Left colon (tissue), 2 donors: ENCODE data around the gene P3H2. TPM values are rescaled to one million over a fixed set of nuclear protein-coding genes. Genes with fewer than 3 reads are reported as not detected.
A peak's percentile ranks its signal among the peaks of the same experiment; 100 is the strongest.
"Not testable (repeated sequence)": the region's sequence is repeated elsewhere in the genome, so short reads cannot be mapped to it uniquely, and the experiment has no call there.

Experiments used
- ATAC-seq: fragments of 200-7000 bp; cut with Tn5 transposase; one replicate; pipeline ENCODE4 v1.9.1; 2020; ENCODE audit warnings: mild to moderate bottlenecking, moderate library complexity
- DNase-seq, 2 donors: peaks; one replicate each; pipeline ENCODE4 v3.0.0-alpha.2; 2020
- intact Hi-C, 2 donors: fragments of 100-400 bp; cut with DNase I in 1 of 2; cut with micrococcal nuclease in 1 of 2; formaldehyde crosslinking; loops; one replicate each; pipeline versions ENCODE4 v1.11.2 to v1.14.0; 2022; cut with DNase I, micrococcal nuclease
- total RNA-seq, 2 donors: library from RNA; stranded (reverse); fragmentation: NEBNext Ultra II Directional; extraction: Animal tissue kit (Norgen Biotek cat#: 25700); gene quantifications; one replicate each; pipeline ENCODE4 v1.2.1, GENCODE V29; 2021
- donor health status: DM: no; HTN: no; CAD: no.
- donor health status: DM: yes; HTN: yes; CAD: no.

Gene P3H2
- total RNA-seq, 2 donors from 2014 or later = 39.5 to 46.4 TPM

- ATAC-seq (peak; percentile 38), DNase-seq (no peak)
- intact Hi-C loops = loop anchor here (5.0 to 10.0 kb wide), 3 partner anchors 155 to 235 kb away; partner anchors contain the start of gene P3H2 (in 1 of the 2)
These were observed 153.3 kb downstream of the P3H2 start for GRCh38 chr3:189967254-189967865.

GRCh38 chr3:189966843-189967242 lies 153.9 kb downstream of the P3H2 start:
- ATAC-seq = no peak
- intact Hi-C loops = loop anchor here (5.0 to 10.0 kb wide), 3 partner anchors 155 to 235 kb away; partner anchors contain the start of gene P3H2 (in 1 of the 2)

GRCh38 chr3:189964623-189965332 lies 155.9 kb downstream of the P3H2 start:
- ATAC-seq (no peak), DNase-seq (no peak)
- intact Hi-C loops = loop anchor here (5.0 to 10.0 kb wide), 3 partner anchors 158 to 238 kb away; partner anchors contain the start of gene P3H2 (in 1 of the 2)

More at GRCh38 chr3:189966843-189967242, 153.9 kb downstream of the P3H2 start:
- no peak for DNase-seq

- intact Hi-C loops = loop anchor here in 1 of 2 donors (10.0 kb wide), 1 partner anchor 232 kb away; no protein-coding TSS in a partner anchor
- DNase-seq = no peak
These were observed 158.2 kb downstream of the P3H2 start for GRCh38 chr3:189962466-189962865.

GRCh38 chr3:189961522-189962161 lies 159.1 kb downstream of the P3H2 start:
- ATAC-seq = peak; percentile 84
- intact Hi-C loops = loop anchor here in 1 of 2 donors (10.0 kb wide), 1 partner anchor 233 kb away; no protein-coding TSS in a partner anchor
- peak; percentile 54 to 73 for DNase-seq

More at GRCh38 chr3:189962466-189962865, 158.2 kb downstream of the P3H2 start:
- no peak for ATAC-seq

- intact Hi-C loops = loop anchor here in 1 of 2 donors (10.0 kb wide), 1 partner anchor 234 kb away; no protein-coding TSS in a partner anchor
- not testable (repeated sequence) for DNase-seq, ATAC-seq
These were observed 159.6 kb downstream of the P3H2 start for GRCh38 chr3:189961086-189961485.

GRCh38 chr3:189954733-189955665 lies 165.7 kb downstream of the P3H2 start:
- intact Hi-C loops = no loop called here
- DNase-seq (no peak), ATAC-seq (no peak)

GRCh38 chr3:189953551-189953950 lies 167.1 kb downstream of the P3H2 start:
- intact Hi-C loops = no loop called here
- ATAC-seq (no peak), DNase-seq (no peak)

- ATAC-seq (peak; percentile 78), DNase-seq (no peak)
- intact Hi-C loops = no loop called here
These were observed 168.4 kb downstream of the P3H2 start for GRCh38 chr3:189952272-189952671.

GRCh38 chr3:189950258-189950657 lies 170.4 kb downstream of the P3H2 start:
- DNase-seq (no peak), ATAC-seq (no peak)
- intact Hi-C loops = no loop called here

- no peak for DNase-seq
- intact Hi-C loops = loop anchor here in 1 of 2 donors (10.0 kb wide), 1 partner anchor 675 kb away; no protein-coding TSS in a partner anchor
- no peak for ATAC-seq
These were observed 171.1 kb downstream of the P3H2 start for GRCh38 chr3:189949580-189949979.

- intact Hi-C loops = loop anchor here in 1 of 2 donors (10.0 kb wide), 1 partner anchor 674 kb away; no protein-coding TSS in a partner anchor
These were observed 172.0 kb downstream of the P3H2 start for GRCh38 chr3:189948724-189949045.

GRCh38 chr3:189947948-189948723 lies 172.6 kb downstream of the P3H2 start:
- ATAC-seq (no peak), DNase-seq (no peak)
- intact Hi-C loops = loop anchor here in 1 of 2 donors (10.0 kb wide), 1 partner anchor 673 kb away; no protein-coding TSS in a partner anchor

More at GRCh38 chr3:189948724-189949045, 172.0 kb downstream of the P3H2 start:
- DNase-seq (no peak), ATAC-seq (no peak)

GRCh38 chr3:189947068-189947467 lies 173.6 kb downstream of the P3H2 start:
- intact Hi-C loops = loop anchor here in 1 of 2 donors (10.0 kb wide), 1 partner anchor 672 kb away; no protein-coding TSS in a partner anchor
- no peak for DNase-seq
- ATAC-seq = no peak

- ATAC-seq (no peak), DNase-seq (no peak)
- intact Hi-C loops = loop anchor here in 1 of 2 donors (10.0 kb wide), 1 partner anchor 671 kb away; no protein-coding TSS in a partner anchor
These were observed 174.6 kb downstream of the P3H2 start for GRCh38 chr3:189945935-189946709.
